ENCODE results near the gene KIF26B.

DNA sequence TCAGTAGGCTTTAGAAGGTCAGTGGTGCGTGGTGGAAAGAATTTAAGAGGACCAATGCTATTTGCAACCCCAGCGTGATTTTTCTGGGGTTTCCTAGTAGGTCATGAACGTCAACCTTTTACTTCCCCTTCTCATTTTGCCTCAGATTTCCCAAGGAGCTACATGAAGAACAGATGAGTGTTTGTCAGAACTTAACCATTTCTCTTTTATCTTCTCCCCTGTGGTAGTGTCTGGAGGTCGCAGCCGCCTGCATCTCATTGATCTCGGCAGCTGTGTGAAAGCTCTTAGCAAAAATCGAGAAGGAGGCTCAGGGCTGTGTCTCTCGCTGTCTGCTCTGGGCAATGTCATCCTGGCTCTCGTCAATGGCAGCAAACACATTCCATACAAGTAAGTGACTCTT, 491.1 kb downstream of the KIF26B start:
- TF ChIP-seq EZH2 (IDR thresholded peaks at IDR 0.05; ENCODE audit: low read length) = no peak
- TF ChIP-seq, protein P1, sequence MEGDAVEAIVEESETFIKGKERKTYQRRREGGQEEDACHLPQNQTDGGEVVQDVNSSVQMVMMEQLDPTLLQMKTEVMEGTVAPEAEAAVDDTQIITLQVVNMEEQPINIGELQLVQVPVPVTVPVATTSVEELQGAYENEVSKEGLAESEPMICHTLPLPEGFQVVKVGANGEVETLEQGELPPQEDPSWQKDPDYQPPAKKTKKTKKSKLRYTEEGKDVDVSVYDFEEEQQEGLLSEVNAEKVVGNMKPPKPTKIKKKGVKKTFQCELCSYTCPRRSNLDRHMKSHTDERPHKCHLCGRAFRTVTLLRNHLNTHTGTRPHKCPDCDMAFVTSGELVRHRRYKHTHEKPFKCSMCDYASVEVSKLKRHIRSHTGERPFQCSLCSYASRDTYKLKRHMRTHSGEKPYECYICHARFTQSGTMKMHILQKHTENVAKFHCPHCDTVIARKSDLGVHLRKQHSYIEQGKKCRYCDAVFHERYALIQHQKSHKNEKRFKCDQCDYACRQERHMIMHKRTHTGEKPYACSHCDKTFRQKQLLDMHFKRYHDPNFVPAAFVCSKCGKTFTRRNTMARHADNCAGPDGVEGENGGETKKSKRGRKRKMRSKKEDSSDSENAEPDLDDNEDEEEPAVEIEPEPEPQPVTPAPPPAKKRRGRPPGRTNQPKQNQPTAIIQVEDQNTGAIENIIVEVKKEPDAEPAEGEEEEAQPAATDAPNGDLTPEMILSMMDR (optimal IDR thresholded peaks at IDR 0.05 in 1 of 3, IDR thresholded peaks at IDR 0.05 in 1 of 3, conservative IDR thresholded peaks at IDR 0.05 in 1 of 3; ENCODE audit: extremely low read depth in 1 of 3, insufficient read depth in 2 of 3, low read length in 3 of 3) = no peak
